ENCODE results near the gene ADGRE1. TPM values are rescaled to one million over a fixed set of nuclear protein-coding genes. Genes with fewer than 3 reads are reported as not detected.
"Not testable (repeated sequence)": the region's sequence is repeated elsewhere in the genome, so short reads cannot be mapped to it uniquely, and the experiment has no call there.

Gene ADGRE1
- total and polyA plus RNA-seq, 4 donors, result 0.39 to 16.2 (median 1.8) TPM

DNA sequence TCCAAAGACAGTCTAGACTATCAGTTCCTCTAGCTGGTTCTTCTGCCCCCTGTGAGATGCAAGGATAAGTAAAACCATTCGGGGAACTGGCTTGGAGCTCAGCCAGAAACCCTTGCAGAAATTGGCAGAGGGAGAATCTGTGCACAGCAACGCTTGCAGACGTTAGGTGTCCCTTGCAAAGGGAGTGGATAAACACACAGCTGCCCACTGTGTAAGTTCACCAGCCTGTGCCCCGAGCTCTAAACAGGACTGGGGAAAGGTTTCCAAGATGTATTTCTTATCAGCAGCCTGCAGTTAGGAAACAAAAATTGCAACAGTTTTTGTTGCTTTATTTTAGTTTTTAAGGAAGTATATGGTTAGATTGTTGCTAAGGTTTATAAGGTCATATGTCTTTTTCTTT lies 19.0 kb upstream of the ADGRE1 start:
- Histone ChIP-seq H3K36me3 (ENCODE audit: control insufficient read depth in 4 of 4, insufficient read depth in 3 of 4, low read depth in 1 of 4, low read length in 3 of 4) (no peaks in the 10 kb centered on the region), H3K4me3 (ENCODE audit: low read depth in 1 of 3, low read length in 3 of 3) (no peak overlapping the region), H3K9me3 (ENCODE audit: control insufficient read depth in 4 of 4, low read length in 3 of 4) (no peaks in the 10 kb centered on the region), H3K27me3 (ENCODE audit: control insufficient read depth in 4 of 4, insufficient read depth in 4 of 4, low read length in 3 of 4) (no peaks in the 10 kb centered on the region), H3K9ac (ENCODE audit: low read depth in 1 of 2, low read length in 2 of 2) (no peak overlapping the region), H3K27ac (ENCODE audit: low read depth in 1 of 2, low read length in 2 of 2) (no peak overlapping the region), H3K4me1 (ENCODE audit: control insufficient read depth in 4 of 4, insufficient read depth in 4 of 4, low read length in 3 of 4) (peaks cover 0 to under 1% (median 0%) of the 10 kb centered on the region in 4 donors)
- no peak for TF ChIP-seq RAD21 (IDR thresholded peaks at IDR 0.05)
- TF ChIP-seq, protein P1, sequence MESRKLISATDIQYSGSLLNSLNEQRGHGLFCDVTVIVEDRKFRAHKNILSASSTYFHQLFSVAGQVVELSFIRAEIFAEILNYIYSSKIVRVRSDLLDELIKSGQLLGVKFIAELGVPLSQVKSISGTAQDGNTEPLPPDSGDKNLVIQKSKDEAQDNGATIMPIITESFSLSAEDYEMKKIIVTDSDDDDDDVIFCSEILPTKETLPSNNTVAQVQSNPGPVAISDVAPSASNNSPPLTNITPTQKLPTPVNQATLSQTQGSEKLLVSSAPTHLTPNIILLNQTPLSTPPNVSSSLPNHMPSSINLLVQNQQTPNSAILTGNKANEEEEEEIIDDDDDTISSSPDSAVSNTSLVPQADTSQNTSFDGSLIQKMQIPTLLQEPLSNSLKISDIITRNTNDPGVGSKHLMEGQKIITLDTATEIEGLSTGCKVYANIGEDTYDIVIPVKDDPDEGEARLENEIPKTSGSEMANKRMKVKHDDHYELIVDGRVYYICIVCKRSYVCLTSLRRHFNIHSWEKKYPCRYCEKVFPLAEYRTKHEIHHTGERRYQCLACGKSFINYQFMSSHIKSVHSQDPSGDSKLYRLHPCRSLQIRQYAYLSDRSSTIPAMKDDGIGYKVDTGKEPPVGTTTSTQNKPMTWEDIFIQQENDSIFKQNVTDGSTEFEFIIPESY (IDR thresholded peaks at IDR 0.05), result no peak
- TF ChIP-seq, protein P2, sequence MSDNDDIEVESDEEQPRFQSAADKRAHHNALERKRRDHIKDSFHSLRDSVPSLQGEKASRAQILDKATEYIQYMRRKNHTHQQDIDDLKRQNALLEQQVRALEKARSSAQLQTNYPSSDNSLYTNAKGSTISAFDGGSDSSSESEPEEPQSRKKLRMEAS (IDR thresholded peaks at IDR 0.05), result no peak
- TF ChIP-seq TAF1 (conservative IDR thresholded peaks at IDR 0.05), result no peak
- TF ChIP-seq, protein P3, sequence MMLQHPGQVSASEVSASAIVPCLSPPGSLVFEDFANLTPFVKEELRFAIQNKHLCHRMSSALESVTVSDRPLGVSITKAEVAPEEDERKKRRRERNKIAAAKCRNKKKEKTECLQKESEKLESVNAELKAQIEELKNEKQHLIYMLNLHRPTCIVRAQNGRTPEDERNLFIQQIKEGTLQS (IDR thresholded peaks at IDR 0.05), result no peak
- TF ChIP-seq, protein P4, sequence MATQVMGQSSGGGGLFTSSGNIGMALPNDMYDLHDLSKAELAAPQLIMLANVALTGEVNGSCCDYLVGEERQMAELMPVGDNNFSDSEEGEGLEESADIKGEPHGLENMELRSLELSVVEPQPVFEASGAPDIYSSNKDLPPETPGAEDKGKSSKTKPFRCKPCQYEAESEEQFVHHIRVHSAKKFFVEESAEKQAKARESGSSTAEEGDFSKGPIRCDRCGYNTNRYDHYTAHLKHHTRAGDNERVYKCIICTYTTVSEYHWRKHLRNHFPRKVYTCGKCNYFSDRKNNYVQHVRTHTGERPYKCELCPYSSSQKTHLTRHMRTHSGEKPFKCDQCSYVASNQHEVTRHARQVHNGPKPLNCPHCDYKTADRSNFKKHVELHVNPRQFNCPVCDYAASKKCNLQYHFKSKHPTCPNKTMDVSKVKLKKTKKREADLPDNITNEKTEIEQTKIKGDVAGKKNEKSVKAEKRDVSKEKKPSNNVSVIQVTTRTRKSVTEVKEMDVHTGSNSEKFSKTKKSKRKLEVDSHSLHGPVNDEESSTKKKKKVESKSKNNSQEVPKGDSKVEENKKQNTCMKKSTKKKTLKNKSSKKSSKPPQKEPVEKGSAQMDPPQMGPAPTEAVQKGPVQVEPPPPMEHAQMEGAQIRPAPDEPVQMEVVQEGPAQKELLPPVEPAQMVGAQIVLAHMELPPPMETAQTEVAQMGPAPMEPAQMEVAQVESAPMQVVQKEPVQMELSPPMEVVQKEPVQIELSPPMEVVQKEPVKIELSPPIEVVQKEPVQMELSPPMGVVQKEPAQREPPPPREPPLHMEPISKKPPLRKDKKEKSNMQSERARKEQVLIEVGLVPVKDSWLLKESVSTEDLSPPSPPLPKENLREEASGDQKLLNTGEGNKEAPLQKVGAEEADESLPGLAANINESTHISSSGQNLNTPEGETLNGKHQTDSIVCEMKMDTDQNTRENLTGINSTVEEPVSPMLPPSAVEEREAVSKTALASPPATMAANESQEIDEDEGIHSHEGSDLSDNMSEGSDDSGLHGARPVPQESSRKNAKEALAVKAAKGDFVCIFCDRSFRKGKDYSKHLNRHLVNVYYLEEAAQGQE (IDR thresholded peaks at IDR 0.05), result no peak
- no peak for TF ChIP-seq GABPA (IDR thresholded peaks at IDR 0.05 in 1 of 2, conservative IDR thresholded peaks at IDR 0.05 in 1 of 2)
- TF ChIP-seq FOXA2 (IDR thresholded peaks at IDR 0.05), result no peak
- TF ChIP-seq HNF4A (conservative IDR thresholded peaks at IDR 0.05), result no peak
- no peak for TF ChIP-seq SP1 (IDR thresholded peaks at IDR 0.05)
- TF ChIP-seq FOXA1 (IDR thresholded peaks at IDR 0.05), result no peak
- TF ChIP-seq RXRA (IDR thresholded peaks at IDR 0.05), result no peak
- WGBS, result 10% methylated on average over 4 of the region's 4 CpGs
- no peak for DNase-seq (ENCODE audit: low spot score)

DNA sequence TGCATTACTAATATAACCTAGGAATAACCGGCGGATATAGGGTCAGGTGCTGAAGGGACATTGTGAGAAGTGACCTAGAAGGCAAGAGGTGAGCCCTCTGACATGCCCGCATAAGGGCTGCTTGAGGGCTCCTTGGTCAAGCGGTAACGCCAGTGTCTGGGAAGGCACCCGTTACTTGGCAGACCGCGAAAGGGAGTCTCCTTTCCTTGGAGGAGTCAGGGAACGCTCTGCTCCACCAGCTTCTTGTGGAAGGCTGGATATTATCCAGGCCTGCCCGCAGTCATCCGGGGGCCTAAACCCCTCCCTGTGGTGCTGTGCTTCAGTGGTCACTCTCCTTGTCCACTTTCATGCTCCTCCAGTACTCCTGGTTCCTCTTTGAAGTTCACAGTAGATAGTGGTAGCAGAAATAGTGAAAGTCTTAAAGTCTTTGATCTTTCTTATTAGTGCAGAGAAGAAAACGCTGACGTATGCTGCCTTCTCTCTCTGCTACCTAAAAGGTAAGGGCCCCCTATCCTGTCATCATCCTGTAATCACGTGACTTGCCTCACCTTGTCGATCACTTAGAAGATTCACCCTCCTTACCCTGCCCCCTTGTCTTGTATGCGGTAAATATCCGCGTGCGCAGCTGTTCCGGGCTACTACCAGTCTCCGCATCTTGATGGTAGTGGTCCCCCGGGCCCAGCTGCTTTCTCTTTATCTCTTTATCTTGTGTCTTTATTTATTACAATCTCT lies 18.1 kb upstream of the ADGRE1 start:
- H3K27ac ChIP-seq (ENCODE audit: low read depth in 1 of 2, low read length in 2 of 2); H3K4me3 ChIP-seq (ENCODE audit: low read depth in 1 of 3, low read length in 3 of 3); H3K9ac ChIP-seq (ENCODE audit: low read depth in 1 of 2, low read length in 2 of 2); DNase-seq (ENCODE audit: low spot score); H3K9me3 ChIP-seq (ENCODE audit: control insufficient read depth in 4 of 4, low read length in 3 of 4); H3K4me1 ChIP-seq (ENCODE audit: control insufficient read depth in 4 of 4, insufficient read depth in 4 of 4, low read length in 3 of 4); H3K27me3 ChIP-seq (ENCODE audit: control insufficient read depth in 4 of 4, insufficient read depth in 4 of 4, low read length in 3 of 4); H3K36me3 ChIP-seq (ENCODE audit: control insufficient read depth in 4 of 4, insufficient read depth in 3 of 4, low read depth in 1 of 4, low read length in 3 of 4): not testable (repeated sequence)
- WGBS, result 90% methylated on average over 22 of the region's 22 CpGs
